A673 (cell line): Measurements from ENCODE around the gene PARP9. TPM values are rescaled to one million over a fixed set of nuclear protein-coding genes. Genes with fewer than 3 reads are reported as not detected.

ENCODE experiments used
- BruUV-seq: library from RNA; stranded (reverse); fragments of 400-500 nt; replicated peaks from 2 replicates; lab custom pipeline; 2021; lab: Mats Ljungman, UMichigan
- CTCF ChIA-PET: fragments of 300-600 bp; sonication (Branson Sonifier 250); formaldehyde crosslinking; loops from one replicate; lab custom pipeline; 2022; ENCODE audit warnings: antibody characterized with exemption; lab: Charles Lee
- POLR2A ChIA-PET: fragments of 300-600 bp; sonication (Branson Sonifier 250); formaldehyde crosslinking; loops from one replicate; lab custom pipeline; 2022; ENCODE audit warnings: antibody characterized with exemption; ENCODE audit not compliant: low non-redundant PET; lab: Charles Lee
- DNase-seq: peaks from one replicate; pipeline ENCODE4 v3.0.0-alpha.2; 2015; ENCODE audit warnings: low spot score
- H3K27ac ChIP-seq: fragments of 200-600 bp; sonication (generic); 2 replicates; pipeline ENCODE4 v1.5.1; 2016; ENCODE audit warnings: mixed run types, low read depth, mild to moderate bottlenecking, mixed read lengths, antibody characterized with exemption, low read length; ENCODE audit not compliant: poor library complexity, severe bottlenecking
- H3K27me3 ChIP-seq: fragments of 200-600 bp; sonication (generic); replicated peaks from 2 replicates; pipeline ENCODE4 v1.6.1; 2017; ENCODE audit warnings: mixed run types, low read depth, mild to moderate bottlenecking, mixed read lengths, antibody characterized with exemption, low read length; ENCODE audit not compliant: insufficient read depth, poor library complexity
- H3K36me3 ChIP-seq: fragments of 200-600 bp; sonication (generic); 2 replicates; pipeline ENCODE4 v1.6.1; 2016; ENCODE audit warnings: mixed run types, mild to moderate bottlenecking, mixed read lengths, antibody characterized with exemption, low read length; ENCODE audit not compliant: insufficient read depth, poor library complexity, severe bottlenecking
- H3K4me1 ChIP-seq: fragments of 200-600 bp; sonication (generic); 2 replicates; pipeline ENCODE4 v1.6.1; 2017; ENCODE audit warnings: mixed run types, mild to moderate bottlenecking, mixed read lengths, antibody characterized with exemption, low read length; ENCODE audit not compliant: insufficient read depth, poor library complexity, severe bottlenecking
- H3K4me3 ChIP-seq: fragments of 200-600 bp; sonication (generic); 2 replicates; pipeline ENCODE4 v1.5.1; 2016; ENCODE audit warnings: low read depth, mixed run types, mild to moderate bottlenecking, mixed read lengths, low read length; ENCODE audit not compliant: poor library complexity, severe bottlenecking
- H3K9me3 ChIP-seq: fragments of 200-600 bp; sonication (generic); 2 replicates; pipeline ENCODE4 v1.6.1; 2016; ENCODE audit warnings: mixed run types, low read depth, mild to moderate bottlenecking, mixed read lengths, antibody characterized with exemption, low read length; ENCODE audit not compliant: poor library complexity, severe bottlenecking
- EZH2 ChIP-seq: fragments of 200-600 bp; sonication (generic); IDR thresholded peaks from 2 replicates; pipeline ENCODE4 v1.6.1; 2017; ENCODE audit warnings: borderline replicate concordance, low read depth, mild to moderate bottlenecking, mixed read lengths, antibody characterized with exemption, low read length; ENCODE audit not compliant: poor library complexity, severe bottlenecking
- intact Hi-C: fragments of 100-400 bp; cut with micrococcal nuclease; formaldehyde crosslinking; loops from one replicate; pipeline ENCODE4 v1.10.0; 2022; ENCODE audit not compliant: unreplicated experiment
- total RNA-seq: library from RNA; stranded (reverse); gene quantifications from 2 replicates; pipeline ENCODE4 v1.2.3, GENCODE V29; 2021
- TF ChIP-seq, protein P1 (sequence below): fragments of 300-800, 200-600 bp; sonication (generic); conservative IDR thresholded peaks from 2 replicates; pipeline ENCODE4 v1.5.1; 2017; ENCODE audit warnings: low read depth, mild to moderate bottlenecking, antibody characterized with exemption, low read length, moderate library complexity, mixed read lengths

The PARP9 gene
- total RNA-seq, 1 experiment from 2014 or later = 10.6 TPM

DNA sequence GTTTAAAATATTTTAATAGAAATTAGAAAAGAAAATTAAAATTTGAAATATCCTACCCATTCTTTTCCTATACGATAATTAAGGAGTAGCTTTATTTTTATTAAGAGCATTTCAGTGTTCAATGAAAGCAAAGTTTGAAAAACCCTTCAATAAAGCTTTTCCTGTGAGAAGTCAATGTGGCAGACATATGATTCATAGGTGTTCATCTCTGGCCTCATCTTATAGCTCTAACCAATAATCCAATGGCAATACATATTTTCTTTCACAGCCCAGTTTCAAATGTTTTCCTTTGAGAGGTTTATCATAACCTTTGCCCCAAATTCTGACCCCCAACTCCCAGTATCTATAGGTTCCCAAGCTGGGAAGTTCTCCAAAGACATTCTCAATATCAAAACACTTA, 57.6 kb downstream of the PARP9 start:
- CTCF ChIA-PET = no interaction called here
- TF ChIP-seq, protein P1, sequence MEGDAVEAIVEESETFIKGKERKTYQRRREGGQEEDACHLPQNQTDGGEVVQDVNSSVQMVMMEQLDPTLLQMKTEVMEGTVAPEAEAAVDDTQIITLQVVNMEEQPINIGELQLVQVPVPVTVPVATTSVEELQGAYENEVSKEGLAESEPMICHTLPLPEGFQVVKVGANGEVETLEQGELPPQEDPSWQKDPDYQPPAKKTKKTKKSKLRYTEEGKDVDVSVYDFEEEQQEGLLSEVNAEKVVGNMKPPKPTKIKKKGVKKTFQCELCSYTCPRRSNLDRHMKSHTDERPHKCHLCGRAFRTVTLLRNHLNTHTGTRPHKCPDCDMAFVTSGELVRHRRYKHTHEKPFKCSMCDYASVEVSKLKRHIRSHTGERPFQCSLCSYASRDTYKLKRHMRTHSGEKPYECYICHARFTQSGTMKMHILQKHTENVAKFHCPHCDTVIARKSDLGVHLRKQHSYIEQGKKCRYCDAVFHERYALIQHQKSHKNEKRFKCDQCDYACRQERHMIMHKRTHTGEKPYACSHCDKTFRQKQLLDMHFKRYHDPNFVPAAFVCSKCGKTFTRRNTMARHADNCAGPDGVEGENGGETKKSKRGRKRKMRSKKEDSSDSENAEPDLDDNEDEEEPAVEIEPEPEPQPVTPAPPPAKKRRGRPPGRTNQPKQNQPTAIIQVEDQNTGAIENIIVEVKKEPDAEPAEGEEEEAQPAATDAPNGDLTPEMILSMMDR = no peak
- TF ChIP-seq EZH2 = no peak
- no TSS peak for BruUV-seq
- H3K36me3 ChIP-seq = no peaks in the 10 kb centered on the region
- H3K4me3 ChIP-seq = no peak overlapping the region
- intact Hi-C loops = no loop called here
- H3K4me1 ChIP-seq = peaks cover 8% of the 10 kb centered on the region
- no peak for DNase-seq
- POLR2A ChIA-PET = no interaction called here
- no peaks in the 10 kb centered on the region for H3K9me3 ChIP-seq
- H3K27ac ChIP-seq = no peak overlapping the region
- no peaks in the 10 kb centered on the region for H3K27me3 ChIP-seq

DNA sequence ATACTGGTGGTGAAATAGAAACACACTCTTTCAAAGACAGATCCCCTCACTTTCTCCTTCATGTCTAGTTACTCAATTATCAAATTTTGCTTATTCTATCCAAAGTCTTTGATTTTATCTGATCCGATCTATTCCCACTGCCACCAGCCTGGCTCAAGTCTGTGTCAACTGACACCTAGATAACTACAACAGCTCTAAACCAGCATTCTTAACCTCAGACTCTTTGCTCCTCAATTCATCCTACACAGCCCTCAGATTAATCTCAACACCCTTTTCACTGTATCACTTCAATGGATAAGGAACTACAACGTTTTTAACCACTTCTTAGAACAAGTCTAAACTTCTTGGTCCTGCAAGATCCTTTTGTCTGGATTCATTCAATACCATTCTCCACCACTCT, 58.4 kb downstream of the PARP9 start:
- CTCF ChIA-PET = no interaction called here
- Histone ChIP-seq H3K4me1 (peaks cover 2% of the 10 kb centered on the region), H3K9me3 (no peaks in the 10 kb centered on the region), H3K4me3 (no peak overlapping the region), H3K27ac (no peak overlapping the region), H3K27me3 (no peaks in the 10 kb centered on the region), H3K36me3 (no peaks in the 10 kb centered on the region)
- intact Hi-C loops = no loop called here
- POLR2A ChIA-PET = no interaction called here
- no peak for DNase-seq
- BruUV-seq = no TSS peak
- TF ChIP-seq, protein P1 = no peak
- no peak for TF ChIP-seq EZH2

DNA sequence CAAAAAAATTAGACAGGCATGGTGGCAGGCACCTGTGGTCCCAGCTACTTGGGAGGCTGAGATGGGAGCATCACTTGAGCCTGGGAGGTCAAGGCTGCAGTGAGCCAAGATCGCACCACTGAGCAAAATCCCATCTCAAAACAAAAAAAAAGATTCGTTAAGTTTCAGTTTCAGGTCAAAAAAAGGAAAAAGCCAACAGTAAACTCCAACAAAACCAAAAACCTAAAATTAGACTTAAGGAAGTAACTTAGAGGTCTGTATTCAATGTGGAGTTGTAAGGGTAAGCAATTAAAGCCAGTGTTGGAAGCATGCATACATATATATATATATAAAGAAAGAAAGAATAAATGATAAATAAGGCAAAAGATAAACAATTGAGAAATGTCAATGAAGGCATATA, 61.2 kb downstream of the PARP9 start:
- intact Hi-C loops = no loop called here
- DNase-seq = no peak
- Histone ChIP-seq H3K4me1 (peaks cover 2% of the 10 kb centered on the region), H3K36me3 (no peaks in the 10 kb centered on the region), H3K27me3 (no peaks in the 10 kb centered on the region), H3K27ac (no peak overlapping the region), H3K4me3 (no peak overlapping the region), H3K9me3 (no peaks in the 10 kb centered on the region)
- TF ChIP-seq, protein P1 = no peak
- TF ChIP-seq EZH2 = no peak
- no TSS peak for BruUV-seq
- CTCF ChIA-PET = no interaction called here
- POLR2A ChIA-PET = interaction anchor here (0.7 kb wide), 1 partner anchor 1462 kb away, joined by 3 read pairs; no protein-coding TSS in a partner anchor
